Omental fat pad (tissue), 4 donors: ENCODE data around the gene TET2. TPM values are rescaled to one million over a fixed set of nuclear protein-coding genes. Genes with fewer than 3 reads are reported as not detected.

Source experiments
- ATAC-seq: fragments of 150-250 bp; one replicate; pipeline ENCODE4 v1.9.1; 2016; ENCODE audit warnings: mild to moderate bottlenecking, moderate library complexity; ENCODE audit not compliant: low FRiP score
- DNase-seq: peaks from one replicate; pipeline ENCODE4 v3.0.0-alpha.2; 2019; ENCODE audit warnings: low spot score
- CTCF ChIP-seq, 3 donors: fragments of 450-650 bp; IDR thresholded peaks; one replicate each; pipeline ENCODE4 v1.5.1; 2016 to 2017; ENCODE audit warnings: antibody characterized with exemption in 3 of 3, mild to moderate bottlenecking in 3 of 3, moderate library complexity in 2 of 3
- total RNA-seq, 4 donors: library from RNA; depleted of rRNA; stranded (reverse); fragments of >200 nt; gene quantifications; one replicate each; pipeline ENCODE4 v1.1.0, GENCODE V29; 2016

The TET2 gene
- total RNA-seq, 4 donors from 2014 or later: 17.7 to 36.7 (median 22.1) TPM

- DNase-seq: no peak
- no peak for TF ChIP-seq CTCF (IDR thresholded peaks at IDR 0.05)
Observed at GRCh38 chr4:105158837-105159236, 12.2 kb downstream of the TET2 start.

DNA sequence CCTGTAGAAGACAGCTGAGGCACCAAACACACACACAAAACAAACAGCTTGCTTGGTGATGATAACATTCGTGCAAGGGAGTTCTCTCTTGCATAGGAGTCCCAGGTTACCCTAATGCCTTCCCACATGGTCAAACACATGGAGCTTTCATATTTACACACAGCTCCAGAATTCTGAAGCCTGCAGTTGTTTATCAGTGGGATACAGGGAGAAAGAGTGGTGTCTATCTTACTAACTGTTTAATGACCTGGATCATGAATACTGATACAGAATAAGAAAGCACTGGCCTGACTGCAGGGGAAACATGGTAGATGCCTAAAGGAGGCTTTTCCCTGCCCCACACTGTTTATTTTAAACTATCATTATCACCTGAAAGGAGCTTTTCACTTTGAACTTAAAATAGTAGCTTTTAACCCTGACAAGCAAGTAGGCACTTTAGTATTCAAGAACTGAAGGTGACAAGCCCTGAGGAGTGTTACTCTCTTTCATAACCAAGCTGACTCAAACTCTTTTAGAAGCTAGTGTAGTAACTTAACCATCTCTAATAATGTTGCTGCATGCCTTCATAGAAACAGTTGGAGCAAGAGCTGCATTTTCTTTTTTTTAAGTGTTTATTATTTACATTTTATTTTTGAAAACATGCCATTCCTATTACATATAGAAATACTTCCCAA, 15.6 kb downstream of the TET2 start:
- no peak for TF ChIP-seq CTCF (IDR thresholded peaks at IDR 0.05)
- DNase-seq (no peak), ATAC-seq (no peak)

More at GRCh38 chr4:105158837-105159236, 12.2 kb downstream of the TET2 start:
- ATAC-seq: peak; percentile 62

GRCh38 chr4:105164548-105164947, 17.9 kb downstream of the TET2 start:
- DNase-seq (no peak), ATAC-seq (no peak)
- TF ChIP-seq CTCF (IDR thresholded peaks at IDR 0.05): no peak

DNA sequence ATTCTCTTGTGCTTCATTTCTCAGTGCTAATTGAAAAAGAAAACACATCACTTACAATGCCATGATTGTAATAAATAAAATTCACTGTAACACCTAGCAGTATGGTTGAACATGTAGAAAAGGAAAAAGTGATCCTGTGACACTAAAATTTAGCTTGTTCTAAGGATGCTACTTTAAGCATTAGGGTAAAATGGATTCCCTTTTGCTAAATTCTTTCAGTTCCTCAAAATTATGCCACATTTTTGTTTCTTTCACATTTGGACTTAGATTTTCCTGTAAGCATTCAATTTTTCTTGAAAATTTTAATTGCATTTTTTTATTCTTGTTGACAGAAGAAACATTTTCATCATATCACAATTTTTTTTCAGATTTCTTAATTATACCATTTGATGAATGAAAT, 19.4 kb downstream of the TET2 start:
- no peak for TF ChIP-seq CTCF (IDR thresholded peaks at IDR 0.05)
- no peak for ATAC-seq
- DNase-seq: no peak

DNA sequence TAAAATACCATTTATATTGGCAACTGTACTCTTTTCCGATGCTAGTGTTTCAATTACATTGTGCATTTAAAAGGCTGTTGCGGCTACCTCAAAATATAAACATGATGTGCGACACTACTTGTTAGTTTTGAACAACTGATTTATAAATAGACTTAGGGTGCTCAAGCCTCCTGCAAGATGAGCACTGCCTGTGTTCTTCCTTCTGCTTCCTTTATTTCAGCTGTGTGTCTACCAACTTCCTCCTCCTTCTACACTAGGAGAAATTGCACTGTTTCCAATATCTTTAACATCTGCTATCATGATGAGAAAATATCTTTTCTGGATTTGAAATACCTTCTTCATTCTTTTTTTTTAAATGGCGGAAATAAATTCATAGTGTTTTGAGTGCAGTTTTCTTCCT, 24.0 kb downstream of the TET2 start:
- no peak for DNase-seq
- no peak for ATAC-seq
- no peak for TF ChIP-seq CTCF (IDR thresholded peaks at IDR 0.05)

DNA sequence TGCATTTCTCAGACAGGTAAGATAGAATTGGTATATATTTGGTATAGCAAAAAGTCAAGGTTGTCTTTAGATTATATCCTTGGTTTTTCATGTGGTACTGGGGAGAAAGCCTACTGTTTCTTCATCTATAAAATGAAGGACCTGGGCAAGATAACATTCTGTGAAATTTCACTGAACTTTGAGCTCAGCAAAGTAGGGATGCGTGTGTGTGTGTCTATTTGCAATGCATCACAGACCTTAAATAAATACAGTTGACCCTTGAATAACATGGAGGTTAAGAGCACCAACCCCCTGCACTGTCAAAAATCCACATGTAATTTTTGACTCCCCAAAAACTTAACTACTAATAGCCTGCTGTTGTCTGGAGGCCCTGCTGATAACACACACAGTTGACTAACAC, 25.2 kb downstream of the TET2 start:
- no peak for TF ChIP-seq CTCF (IDR thresholded peaks at IDR 0.05)
- DNase-seq (no peak), ATAC-seq (no peak)

DNA sequence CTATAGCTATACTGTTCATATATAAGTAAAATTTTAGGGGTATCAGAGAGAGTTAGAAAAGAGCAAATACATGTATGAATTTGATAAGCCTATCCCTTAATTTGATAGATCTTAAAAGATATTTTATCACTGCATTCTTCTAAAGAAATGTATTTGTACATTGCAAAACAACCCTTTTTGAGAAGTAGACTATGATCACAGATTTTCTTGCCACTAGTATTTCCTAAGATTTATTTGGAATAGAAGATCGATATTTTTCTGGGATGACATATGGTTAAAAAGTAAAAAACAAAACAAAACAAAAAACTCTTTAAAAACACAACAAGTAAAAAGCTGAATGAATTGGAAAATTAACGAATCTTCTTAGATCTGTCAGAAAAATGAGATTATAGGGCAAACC, 27.4 kb downstream of the TET2 start:
- ATAC-seq: no peak
- no peak for TF ChIP-seq CTCF (IDR thresholded peaks at IDR 0.05)
- DNase-seq: no peak
